ENCODE measurements around the gene GGTLC1. TPM values are rescaled to one million over a fixed set of nuclear protein-coding genes. Genes with fewer than 3 reads are reported as not detected.
A peak's percentile ranks its signal among the peaks of the same experiment; 100 is the strongest.

GGTLC1 gene
- 57.2 TPM for total RNA-seq
- long read RNA-seq, transcript GGTLC1-202 (5 exons, 1,028 nt) = major isoform, 29 of 34 reads
- long read RNA-seq, partial matches to known transcripts = 2 of 34 reads
- long read RNA-seq, other reads (novel, unspliced or antisense) = 2 of 34 reads

DNA sequence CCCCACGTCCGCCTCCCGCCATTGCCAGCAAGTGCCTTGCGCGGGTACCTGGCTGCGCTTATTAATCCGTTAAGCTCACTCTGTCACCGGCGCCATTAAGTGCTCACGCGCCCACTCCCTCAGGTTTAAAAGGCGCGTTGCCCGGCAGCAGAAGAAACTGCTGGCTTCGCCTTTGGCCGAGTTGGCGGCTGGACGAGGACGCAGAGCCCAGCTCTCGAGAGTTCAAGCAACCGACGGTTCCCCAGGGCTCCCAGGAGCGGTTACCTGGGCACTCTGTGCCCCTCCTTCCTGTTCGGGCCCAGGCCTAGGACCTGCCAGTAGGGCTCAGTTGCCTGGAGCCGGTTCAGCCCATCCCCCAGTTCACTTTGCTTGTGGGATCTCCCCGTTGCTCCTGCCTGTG, at the start of gene GGTLC1:
TSS of gene GGTLC1 (minus strand) at position 219 of the 400 bp plus-strand sequence. CDS start 2,168 bp downstream, outside the sequence.
- Histone ChIP-seq H3K27me3 (ENCODE audit: low read depth) (no peaks in the 10 kb centered on the region), H3K36me3 (no peaks in the 10 kb centered on the region), H3K27ac (peak within 1 kb of the TSS; percentile 56), H3K4me3 (no peak within 1 kb of the TSS), H3K4me1 (no peaks in the 10 kb centered on the region), H3K9me3 (no peaks in the 10 kb centered on the region)
- intact Hi-C loops (cut with DNase I) = no loop called here
- DNase-seq = peak; percentile 68
- ATAC-seq = no peak
- TF ChIP-seq, protein P1, sequence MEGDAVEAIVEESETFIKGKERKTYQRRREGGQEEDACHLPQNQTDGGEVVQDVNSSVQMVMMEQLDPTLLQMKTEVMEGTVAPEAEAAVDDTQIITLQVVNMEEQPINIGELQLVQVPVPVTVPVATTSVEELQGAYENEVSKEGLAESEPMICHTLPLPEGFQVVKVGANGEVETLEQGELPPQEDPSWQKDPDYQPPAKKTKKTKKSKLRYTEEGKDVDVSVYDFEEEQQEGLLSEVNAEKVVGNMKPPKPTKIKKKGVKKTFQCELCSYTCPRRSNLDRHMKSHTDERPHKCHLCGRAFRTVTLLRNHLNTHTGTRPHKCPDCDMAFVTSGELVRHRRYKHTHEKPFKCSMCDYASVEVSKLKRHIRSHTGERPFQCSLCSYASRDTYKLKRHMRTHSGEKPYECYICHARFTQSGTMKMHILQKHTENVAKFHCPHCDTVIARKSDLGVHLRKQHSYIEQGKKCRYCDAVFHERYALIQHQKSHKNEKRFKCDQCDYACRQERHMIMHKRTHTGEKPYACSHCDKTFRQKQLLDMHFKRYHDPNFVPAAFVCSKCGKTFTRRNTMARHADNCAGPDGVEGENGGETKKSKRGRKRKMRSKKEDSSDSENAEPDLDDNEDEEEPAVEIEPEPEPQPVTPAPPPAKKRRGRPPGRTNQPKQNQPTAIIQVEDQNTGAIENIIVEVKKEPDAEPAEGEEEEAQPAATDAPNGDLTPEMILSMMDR (IDR thresholded peaks at IDR 0.05) = no peak

DNA sequence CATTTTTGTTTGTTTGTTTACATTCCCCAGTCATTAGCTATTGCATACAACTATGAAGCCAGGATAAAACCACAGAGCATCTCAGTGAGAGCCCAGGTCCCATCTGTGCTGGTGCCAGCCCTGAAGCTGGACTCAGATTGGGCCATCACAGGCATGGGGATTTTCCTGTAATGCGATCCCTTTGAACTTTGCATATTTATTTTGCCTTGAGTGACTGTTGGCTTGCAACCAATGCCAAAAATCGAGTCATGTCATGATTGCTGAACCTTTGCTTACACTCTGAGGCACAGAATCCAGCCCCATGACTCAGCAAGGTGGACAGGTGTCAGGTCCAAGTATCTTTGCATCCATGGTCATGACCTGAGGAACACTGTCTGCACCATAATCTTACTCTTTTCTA, 46.2 kb upstream of the GGTLC1 start:
- TF ChIP-seq, protein P1 (IDR thresholded peaks at IDR 0.05) = no peak
- Histone ChIP-seq H3K4me1 (no peaks in the 10 kb centered on the region), H3K4me3 (no peak overlapping the region), H3K27ac (no peak overlapping the region), H3K9me3 (no peaks in the 10 kb centered on the region), H3K36me3 (no peaks in the 10 kb centered on the region), H3K27me3 (ENCODE audit: low read depth) (no peaks in the 10 kb centered on the region)
- intact Hi-C loops (cut with DNase I) = no loop called here
- DNase-seq (no peak), ATAC-seq (peak; percentile 74 to 79)

GRCh38 chr20:24033565-24033964, 45.0 kb upstream of the GGTLC1 start:
- DNase-seq (no peak), ATAC-seq (no peak)
- TF ChIP-seq, protein P1 (IDR thresholded peaks at IDR 0.05) = no peak
- Histone ChIP-seq H3K27me3 (ENCODE audit: low read depth) (no peaks in the 10 kb centered on the region), H3K4me1 (no peaks in the 10 kb centered on the region), H3K9me3 (no peaks in the 10 kb centered on the region), H3K4me3 (no peak overlapping the region), H3K27ac (no peak overlapping the region), H3K36me3 (no peaks in the 10 kb centered on the region)
- intact Hi-C loops (cut with DNase I) = no loop called here

DNA sequence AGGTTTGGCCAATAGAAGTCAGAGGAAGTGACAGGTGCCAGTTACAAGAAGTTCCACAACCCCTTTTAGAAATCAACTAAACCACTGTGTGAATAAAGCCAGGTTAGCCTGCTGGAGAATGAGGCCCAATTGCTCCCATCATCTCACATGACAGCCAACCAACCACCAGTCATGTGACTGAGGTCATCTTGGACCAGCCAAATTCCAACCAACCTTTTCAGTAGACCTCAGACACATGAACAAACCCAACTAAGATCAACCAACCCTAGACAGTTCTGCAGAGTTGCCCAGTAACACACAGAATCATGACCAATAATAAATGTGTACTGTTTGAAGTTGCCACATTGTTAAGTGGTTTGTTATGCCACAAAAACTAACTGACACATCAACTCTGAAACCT, 44.6 kb upstream of the GGTLC1 start:
- intact Hi-C loops (cut with DNase I) = no loop called here
- Histone ChIP-seq H3K36me3 (no peaks in the 10 kb centered on the region), H3K4me1 (no peaks in the 10 kb centered on the region), H3K27ac (no peak overlapping the region), H3K9me3 (no peaks in the 10 kb centered on the region), H3K27me3 (ENCODE audit: low read depth) (no peaks in the 10 kb centered on the region), H3K4me3 (no peak overlapping the region)
- TF ChIP-seq, protein P1 (IDR thresholded peaks at IDR 0.05) = no peak
- ATAC-seq = no peak
- DNase-seq = no peak

GRCh38 chr20:24032400-24032898, 43.9 kb upstream of the GGTLC1 start:
- H3K9me3 ChIP-seq = no peaks in the 10 kb centered on the region

More at GRCh38 chr20:24032400-24032898, 43.9 kb upstream of the GGTLC1 start:
- intact Hi-C loops (cut with DNase I) = no loop called here
- no peaks in the 10 kb centered on the region for H3K36me3 ChIP-seq
- no peak overlapping the region for H3K4me3 ChIP-seq
- ATAC-seq (no peak), DNase-seq (no peak)
- TF ChIP-seq, protein P1 (IDR thresholded peaks at IDR 0.05) = no peak
- H3K4me1 ChIP-seq = no peaks in the 10 kb centered on the region
- no peaks in the 10 kb centered on the region for H3K27me3 ChIP-seq (ENCODE audit: low read depth)
- no peak overlapping the region for H3K27ac ChIP-seq

Data from lower lobe of right lung (tissue), 2 donors.